ENCODE data around the gene HES4.
"Not testable (repeated sequence)": the region's sequence is repeated elsewhere in the genome, so short reads cannot be mapped to it uniquely, and the experiment has no call there.

HES4 gene

GRCh38 chr1:998745-998994 lies 1.2 kb downstream of the HES4 start:
- DNase-seq (ENCODE audit: low read depth in 2 of 2), result no peak

DNA sequence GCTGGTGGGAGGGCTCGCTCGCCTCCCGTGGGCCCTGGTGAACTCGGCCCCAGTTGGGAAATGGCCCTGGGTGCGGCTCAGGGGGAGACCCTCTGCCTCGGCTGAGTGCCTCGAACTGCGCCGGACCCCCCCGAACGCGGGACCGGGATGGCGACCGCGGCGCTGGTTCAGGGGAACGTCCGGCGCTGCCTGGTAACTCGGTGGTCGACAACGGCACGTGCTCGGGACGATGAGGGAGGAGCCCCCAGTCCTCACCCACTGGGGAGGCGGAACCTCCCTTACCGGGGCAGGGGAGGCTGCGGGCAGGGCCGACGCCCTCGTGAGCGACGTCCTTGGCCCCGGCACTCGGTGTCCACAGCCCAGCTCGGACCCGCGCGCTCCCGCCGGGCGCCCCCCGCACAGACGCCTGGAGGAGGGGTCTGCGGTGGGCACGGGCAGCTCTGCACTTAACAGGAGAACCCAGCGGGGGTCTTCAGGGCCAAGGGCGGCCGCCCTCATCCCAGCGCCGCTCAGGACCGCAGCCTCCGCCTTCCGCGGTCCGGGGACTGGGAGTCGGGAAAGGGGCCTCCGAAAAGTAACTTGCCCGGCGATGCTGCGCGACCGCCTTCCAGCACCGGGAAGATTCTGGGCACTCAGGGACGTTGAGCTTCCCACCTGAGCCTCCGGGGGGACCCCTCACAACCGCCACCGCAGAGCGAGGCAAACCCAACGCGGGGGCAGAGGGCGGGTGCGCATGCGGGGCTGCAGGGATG lies 1.7 kb downstream of the HES4 start:
- DNase-seq (ENCODE audit: low read depth in 2 of 2), result no peak

- DNase-seq (ENCODE audit: low read depth in 2 of 2), result no peak
These were observed 2.2 kb downstream of the HES4 start for GRCh38 chr1:997713-997992.

GRCh38 chr1:996851-997712 lies 2.8 kb downstream of the HES4 start:
- no peak for DNase-seq (ENCODE audit: low read depth in 2 of 2)

- DNase-seq (ENCODE audit: low read depth in 2 of 2), result no peak
These were observed 3.9 kb downstream of the HES4 start for GRCh38 chr1:995665-996633.

DNA sequence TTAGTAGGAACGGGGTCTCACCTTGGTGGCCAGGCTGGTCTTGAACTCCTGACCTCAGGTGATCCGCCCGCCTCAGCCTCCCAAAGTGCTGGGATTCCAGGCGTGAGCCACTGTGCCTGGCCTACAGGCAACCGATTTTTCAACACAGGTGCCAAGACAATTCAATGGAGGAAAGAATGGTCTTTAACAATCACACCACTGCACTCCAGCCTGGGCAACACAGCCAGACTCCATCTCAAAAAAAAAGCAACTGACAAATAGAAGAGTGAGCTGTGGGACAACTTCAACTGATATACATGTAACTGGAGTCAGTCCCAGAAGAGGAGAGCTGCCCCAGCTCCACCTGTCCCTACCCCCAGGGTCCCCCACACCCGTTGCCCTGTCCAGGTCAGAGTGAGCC lies 5.4 kb downstream of the HES4 start:
- not testable (repeated sequence) for DNase-seq (ENCODE audit: low read depth in 2 of 2)

- no peak for DNase-seq (ENCODE audit: low read depth in 2 of 2)
These were observed 6.4 kb downstream of the HES4 start for GRCh38 chr1:993379-993995.

DNA sequence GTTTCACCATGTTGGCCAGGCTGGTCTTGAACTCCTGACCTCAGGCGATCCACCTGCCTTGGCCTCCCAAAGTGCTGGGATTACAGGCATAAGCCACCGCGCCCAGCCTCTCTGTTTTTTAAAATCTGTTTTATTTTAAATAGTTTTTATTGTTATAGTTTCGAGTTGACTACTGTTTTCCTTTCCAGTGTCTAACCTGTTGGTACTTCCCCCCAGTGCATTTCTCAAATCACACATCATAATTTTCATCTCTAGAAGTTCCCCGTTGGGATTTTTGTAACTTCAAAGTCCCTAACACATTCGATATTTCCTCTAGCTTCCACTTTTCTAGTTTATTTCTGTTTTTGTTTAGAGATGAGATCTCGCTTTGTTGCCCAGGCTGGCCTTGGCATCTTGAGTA lies 7.5 kb downstream of the HES4 start:
- no peak for DNase-seq (ENCODE audit: low read depth in 2 of 2)

DNA sequence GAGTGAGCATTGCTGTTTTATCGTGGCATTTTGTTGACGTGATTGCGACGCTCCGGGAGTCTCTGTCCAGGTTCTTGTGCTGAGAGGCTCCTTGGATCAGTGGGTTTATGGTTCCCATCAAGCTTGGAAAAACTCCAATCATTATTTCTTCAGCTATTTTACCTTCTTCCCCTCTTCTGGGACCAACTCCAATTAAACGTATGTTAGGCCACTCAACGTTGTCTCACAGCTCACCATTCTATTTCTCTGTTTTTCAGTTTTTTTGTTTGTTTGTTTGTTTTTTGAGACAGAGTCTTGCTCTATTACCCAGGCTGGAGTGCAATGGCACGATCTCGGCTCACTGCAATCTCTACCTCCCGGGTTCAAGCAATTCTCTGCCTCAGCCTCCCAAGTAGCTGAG lies 8.0 kb downstream of the HES4 start:
- no peak for DNase-seq (ENCODE audit: low read depth in 2 of 2)

- not testable (repeated sequence) for DNase-seq (ENCODE audit: low read depth in 2 of 2)
These were observed 8.6 kb downstream of the HES4 start for GRCh38 chr1:991275-991674.

DNA sequence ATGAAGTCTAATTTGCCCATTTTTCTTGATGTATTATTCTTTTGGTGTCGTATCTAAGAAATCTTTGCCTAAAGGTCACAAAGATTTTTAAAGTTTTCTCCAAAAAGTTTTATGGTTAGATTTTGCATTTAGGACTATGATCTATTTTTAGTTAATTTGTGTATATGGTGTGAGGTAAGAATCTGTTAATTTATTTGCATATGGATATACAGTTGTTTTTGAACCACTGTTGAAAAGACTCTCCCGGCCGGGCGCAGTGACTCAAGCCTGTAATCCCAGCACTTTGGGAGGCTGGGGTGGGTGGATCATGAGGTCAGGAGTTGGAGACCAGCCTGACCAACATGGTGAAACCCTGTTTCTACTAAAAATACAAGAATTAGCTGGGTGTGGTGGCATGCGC lies 11.8 kb downstream of the HES4 start:
- not testable (repeated sequence) for DNase-seq (ENCODE audit: low read depth in 2 of 2)

- DNase-seq (ENCODE audit: low read depth in 2 of 2), result no peak
These were observed 14.8 kb downstream of the HES4 start for GRCh38 chr1:985126-985525.

DNA sequence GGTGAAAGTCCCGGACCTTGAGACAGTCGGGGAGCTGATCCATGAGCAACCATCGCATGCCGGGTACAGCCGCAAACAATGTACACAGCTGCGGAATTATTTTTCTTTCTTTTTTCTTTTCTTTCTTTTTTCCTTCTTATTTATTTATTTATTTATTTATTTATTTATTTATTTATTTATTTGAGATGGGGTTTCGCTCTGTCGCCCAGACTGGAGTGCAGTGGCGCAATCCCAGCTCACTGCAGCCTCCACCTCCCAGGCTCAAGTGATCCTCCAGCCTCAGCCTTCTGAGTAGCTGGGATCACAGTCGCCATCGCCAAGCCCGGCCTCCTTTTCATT lies 15.5 kb downstream of the HES4 start:
- no peak for DNase-seq (ENCODE audit: low read depth in 2 of 2)

- peak in 1 of 2 donors; percentile 42 for DNase-seq (ENCODE audit: low read depth in 2 of 2)
These were observed 16.0 kb downstream of the HES4 start for GRCh38 chr1:983798-984475.

- no peak for DNase-seq (ENCODE audit: low read depth in 2 of 2)
These were observed 17.0 kb downstream of the HES4 start for GRCh38 chr1:982765-983436.

DNA sequence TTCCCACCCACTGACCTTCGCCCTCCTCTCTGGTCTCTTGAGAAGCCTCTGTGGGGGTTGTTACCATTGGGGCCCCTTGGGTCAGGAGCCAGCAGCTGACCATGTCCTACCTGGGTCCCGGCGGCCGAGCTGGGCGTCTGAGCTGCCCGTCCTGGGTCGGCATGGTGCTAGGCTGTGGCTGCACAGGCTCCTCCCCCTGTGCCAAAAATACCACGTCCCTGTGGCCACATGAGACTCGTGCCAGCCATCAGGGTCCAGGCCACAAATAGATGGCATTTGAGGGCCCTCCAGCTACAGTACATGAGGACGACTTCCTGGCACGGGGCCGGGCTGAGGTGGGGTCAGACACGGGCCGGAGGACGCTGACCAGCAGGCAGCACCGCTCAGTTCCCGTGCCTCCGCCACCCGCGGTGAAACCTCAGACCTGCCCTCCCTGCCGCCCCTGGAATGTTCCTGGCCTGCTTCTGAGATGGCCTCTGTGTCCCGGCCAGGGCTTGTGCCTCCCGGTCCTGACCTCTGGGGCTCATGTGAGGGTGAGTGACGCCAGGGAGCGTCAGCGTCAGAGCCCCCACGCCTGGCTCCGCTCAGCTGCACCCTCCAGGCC lies 17.8 kb downstream of the HES4 start, which contains the start of gene PERM1:
Gene PERM1 (minus strand): TSS at position 139 of the 604 bp plus-strand sequence. CDS start 1,064 bp downstream, outside the sequence.
- DNase-seq (ENCODE audit: low read depth in 2 of 2), result no peak

DNA sequence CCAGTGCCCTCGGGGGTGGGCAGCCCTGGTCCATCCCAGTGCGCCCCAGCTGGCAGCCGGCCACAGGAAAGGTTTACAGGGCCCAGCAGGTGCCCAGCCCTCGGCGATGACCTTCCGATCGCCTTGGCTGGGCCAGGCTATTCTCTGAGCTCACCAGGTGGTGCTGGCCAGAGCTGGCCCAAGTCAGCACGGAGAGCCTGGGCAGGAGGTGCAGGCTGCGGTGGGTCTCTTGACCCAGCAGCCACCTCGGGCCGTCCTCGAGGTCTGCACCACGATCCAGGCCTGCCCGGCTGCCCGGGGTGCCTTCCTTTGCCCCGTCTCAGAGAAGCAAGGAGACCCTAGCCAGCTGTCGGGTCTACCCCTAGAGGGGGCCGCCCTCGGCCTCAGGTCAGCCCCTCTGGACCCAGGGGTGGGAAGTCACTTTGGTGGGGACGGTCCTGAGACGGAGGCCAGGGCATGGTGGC lies 18.4 kb downstream of the HES4 start:
- no peak for DNase-seq (ENCODE audit: low read depth in 2 of 2)

- no peak for DNase-seq (ENCODE audit: low read depth in 2 of 2)
These were observed 19.1 kb downstream of the HES4 start for GRCh38 chr1:980602-981395.

- no peak for DNase-seq (ENCODE audit: low read depth in 2 of 2)
These were observed 19.7 kb downstream of the HES4 start for GRCh38 chr1:980137-980571.

- no peak for DNase-seq (ENCODE audit: low read depth in 2 of 2)
These were observed 20.2 kb downstream of the HES4 start for GRCh38 chr1:979744-980072.

Measured in stimulated activated CD4-positive, alpha-beta T cell treated with anti-CD3 and anti-CD28 coated beads, Interleukin-15, amount 100 ng/mL, for 48 hours (primary cell).